H1 (cell line): ENCODE measurements around the gene PTPRO. TPM values are rescaled to one million over a fixed set of nuclear protein-coding genes. Genes with fewer than 3 reads are reported as not detected.

ENCODE experiments used
- POU5F1 ChIP-seq: IDR thresholded peaks from 2 replicates; pipeline ENCODE4 v1.6.1; 2011; ENCODE audit warnings: low read depth, mild to moderate bottlenecking, low read length, moderate library complexity
- SP2 ChIP-seq: IDR thresholded peaks from 2 replicates; pipeline ENCODE4 v1.6.1; 2012; ENCODE audit warnings: mild to moderate bottlenecking, low read length, inconsistent platforms
- SRF ChIP-seq: IDR thresholded peaks from 2 replicates; pipeline ENCODE4 v1.6.1; 2011; ENCODE audit warnings: mild to moderate bottlenecking, low read depth, low read length, moderate library complexity
- polyA plus RNA-seq, 7 experiments: library from polyadenylated mRNA; depleted of rRNA in 3 of 7; stranded (reverse) in 5 of 7; unstranded in 2 of 7; fragments of >200 nt in 5 of 7; fragments of 200-250 nt in 2 of 7; gene quantifications; 1 replicate in 5 of 7; 2 replicates in 1 of 7; 4 replicates in 1 of 7; pipeline versions ENCODE4 v1.2.1 to v1.2.3, GENCODE V29; 2011 to 2013; ENCODE audit warnings: missing spikeins in 2 of 7, mixed read lengths in 2 of 7
- total RNA-seq: library from RNA; stranded (reverse); fragmentation: NEBNext Ultra II Directional; extraction: Animal tissue kit (Norgen Biotek cat#: 25700); gene quantifications from 2 replicates; pipeline ENCODE4 v1.2.1, GENCODE V29; 2021
- TF ChIP-seq, protein P1 (sequence below): fragments of 300-600 bp; sonication (generic); IDR thresholded peaks from 2 replicates; pipeline ENCODE4 v1.7.1; 2012; ENCODE audit warnings: low read length, moderate library complexity, mild to moderate bottlenecking, inconsistent platforms; ENCODE audit not compliant: insufficient replicate concordance

The PTPRO gene
- total and polyA plus RNA-seq, 2 of the 8 experiments (the other 6 are each of a cell fraction or from before 2014, with no cell fraction given) = 0.73 to 1.7 TPM

DNA sequence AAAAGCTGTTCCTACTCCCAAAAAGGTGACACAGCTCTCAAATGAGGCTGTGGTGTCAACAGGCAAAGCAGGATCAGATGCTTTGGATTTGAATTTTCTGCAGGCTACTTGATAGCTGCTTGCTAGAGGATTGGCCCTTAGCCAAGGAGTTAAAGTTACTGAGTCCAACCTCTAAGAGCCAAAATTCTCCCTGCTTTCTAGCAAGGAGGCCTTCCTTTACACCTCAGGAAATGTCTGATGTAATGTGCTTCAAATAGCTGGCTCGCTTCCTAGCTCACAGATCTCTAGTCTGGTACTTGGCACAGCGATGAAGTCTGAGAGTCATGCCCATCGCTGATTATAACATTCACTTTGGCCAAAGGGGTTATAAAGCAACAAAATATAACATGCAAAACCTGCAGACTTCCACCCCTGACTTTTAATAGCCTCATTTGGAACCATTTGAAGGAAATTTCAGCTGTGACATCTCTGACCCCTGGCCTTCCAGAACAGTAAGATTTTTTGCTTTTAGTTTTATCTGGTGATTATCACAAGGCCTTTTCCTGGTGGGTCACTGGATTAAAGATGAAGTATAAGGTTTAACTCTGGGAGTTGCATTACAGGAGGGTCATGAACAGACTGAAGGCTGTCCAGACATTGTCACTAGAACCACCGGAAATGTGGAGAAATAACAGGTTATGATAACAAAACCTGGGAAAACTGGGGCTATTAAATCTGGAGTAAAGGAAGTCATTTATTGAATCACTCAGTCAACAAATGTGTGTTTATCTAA, 277.1 kb downstream of the PTPRO start (continued):
- TF ChIP-seq, protein P1, sequence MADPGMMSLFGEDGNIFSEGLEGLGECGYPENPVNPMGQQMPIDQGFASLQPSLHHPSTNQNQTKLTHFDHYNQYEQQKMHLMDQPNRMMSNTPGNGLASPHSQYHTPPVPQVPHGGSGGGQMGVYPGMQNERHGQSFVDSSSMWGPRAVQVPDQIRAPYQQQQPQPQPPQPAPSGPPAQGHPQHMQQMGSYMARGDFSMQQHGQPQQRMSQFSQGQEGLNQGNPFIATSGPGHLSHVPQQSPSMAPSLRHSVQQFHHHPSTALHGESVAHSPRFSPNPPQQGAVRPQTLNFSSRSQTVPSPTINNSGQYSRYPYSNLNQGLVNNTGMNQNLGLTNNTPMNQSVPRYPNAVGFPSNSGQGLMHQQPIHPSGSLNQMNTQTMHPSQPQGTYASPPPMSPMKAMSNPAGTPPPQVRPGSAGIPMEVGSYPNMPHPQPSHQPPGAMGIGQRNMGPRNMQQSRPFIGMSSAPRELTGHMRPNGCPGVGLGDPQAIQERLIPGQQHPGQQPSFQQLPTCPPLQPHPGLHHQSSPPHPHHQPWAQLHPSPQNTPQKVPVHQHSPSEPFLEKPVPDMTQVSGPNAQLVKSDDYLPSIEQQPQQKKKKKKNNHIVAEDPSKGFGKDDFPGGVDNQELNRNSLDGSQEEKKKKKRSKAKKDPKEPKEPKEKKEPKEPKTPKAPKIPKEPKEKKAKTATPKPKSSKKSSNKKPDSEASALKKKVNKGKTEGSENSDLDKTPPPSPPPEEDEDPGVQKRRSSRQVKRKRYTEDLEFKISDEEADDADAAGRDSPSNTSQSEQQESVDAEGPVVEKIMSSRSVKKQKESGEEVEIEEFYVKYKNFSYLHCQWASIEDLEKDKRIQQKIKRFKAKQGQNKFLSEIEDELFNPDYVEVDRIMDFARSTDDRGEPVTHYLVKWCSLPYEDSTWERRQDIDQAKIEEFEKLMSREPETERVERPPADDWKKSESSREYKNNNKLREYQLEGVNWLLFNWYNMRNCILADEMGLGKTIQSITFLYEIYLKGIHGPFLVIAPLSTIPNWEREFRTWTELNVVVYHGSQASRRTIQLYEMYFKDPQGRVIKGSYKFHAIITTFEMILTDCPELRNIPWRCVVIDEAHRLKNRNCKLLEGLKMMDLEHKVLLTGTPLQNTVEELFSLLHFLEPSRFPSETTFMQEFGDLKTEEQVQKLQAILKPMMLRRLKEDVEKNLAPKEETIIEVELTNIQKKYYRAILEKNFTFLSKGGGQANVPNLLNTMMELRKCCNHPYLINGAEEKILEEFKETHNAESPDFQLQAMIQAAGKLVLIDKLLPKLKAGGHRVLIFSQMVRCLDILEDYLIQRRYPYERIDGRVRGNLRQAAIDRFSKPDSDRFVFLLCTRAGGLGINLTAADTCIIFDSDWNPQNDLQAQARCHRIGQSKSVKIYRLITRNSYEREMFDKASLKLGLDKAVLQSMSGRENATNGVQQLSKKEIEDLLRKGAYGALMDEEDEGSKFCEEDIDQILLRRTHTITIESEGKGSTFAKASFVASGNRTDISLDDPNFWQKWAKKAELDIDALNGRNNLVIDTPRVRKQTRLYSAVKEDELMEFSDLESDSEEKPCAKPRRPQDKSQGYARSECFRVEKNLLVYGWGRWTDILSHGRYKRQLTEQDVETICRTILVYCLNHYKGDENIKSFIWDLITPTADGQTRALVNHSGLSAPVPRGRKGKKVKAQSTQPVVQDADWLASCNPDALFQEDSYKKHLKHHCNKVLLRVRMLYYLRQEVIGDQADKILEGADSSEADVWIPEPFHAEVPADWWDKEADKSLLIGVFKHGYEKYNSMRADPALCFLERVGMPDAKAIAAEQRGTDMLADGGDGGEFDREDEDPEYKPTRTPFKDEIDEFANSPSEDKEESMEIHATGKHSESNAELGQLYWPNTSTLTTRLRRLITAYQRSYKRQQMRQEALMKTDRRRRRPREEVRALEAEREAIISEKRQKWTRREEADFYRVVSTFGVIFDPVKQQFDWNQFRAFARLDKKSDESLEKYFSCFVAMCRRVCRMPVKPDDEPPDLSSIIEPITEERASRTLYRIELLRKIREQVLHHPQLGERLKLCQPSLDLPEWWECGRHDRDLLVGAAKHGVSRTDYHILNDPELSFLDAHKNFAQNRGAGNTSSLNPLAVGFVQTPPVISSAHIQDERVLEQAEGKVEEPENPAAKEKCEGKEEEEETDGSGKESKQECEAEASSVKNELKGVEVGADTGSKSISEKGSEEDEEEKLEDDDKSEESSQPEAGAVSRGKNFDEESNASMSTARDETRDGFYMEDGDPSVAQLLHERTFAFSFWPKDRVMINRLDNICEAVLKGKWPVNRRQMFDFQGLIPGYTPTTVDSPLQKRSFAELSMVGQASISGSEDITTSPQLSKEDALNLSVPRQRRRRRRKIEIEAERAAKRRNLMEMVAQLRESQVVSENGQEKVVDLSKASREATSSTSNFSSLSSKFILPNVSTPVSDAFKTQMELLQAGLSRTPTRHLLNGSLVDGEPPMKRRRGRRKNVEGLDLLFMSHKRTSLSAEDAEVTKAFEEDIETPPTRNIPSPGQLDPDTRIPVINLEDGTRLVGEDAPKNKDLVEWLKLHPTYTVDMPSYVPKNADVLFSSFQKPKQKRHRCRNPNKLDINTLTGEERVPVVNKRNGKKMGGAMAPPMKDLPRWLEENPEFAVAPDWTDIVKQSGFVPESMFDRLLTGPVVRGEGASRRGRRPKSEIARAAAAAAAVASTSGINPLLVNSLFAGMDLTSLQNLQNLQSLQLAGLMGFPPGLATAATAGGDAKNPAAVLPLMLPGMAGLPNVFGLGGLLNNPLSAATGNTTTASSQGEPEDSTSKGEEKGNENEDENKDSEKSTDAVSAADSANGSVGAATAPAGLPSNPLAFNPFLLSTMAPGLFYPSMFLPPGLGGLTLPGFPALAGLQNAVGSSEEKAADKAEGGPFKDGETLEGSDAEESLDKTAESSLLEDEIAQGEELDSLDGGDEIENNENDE = no peak
- no peak for TF ChIP-seq SRF
- no peak for TF ChIP-seq SP2
- no peak for TF ChIP-seq POU5F1
